Vagina (tissue), 2 donors: ENCODE results near the gene DPCD.

Experiments
- CTCF ChIP-seq, 3 experiments: fragments of 450-650 bp in 2 of 3; fragments of 200-600 bp in 1 of 3; sonication (generic) in 1 of 3; IDR thresholded peaks; one replicate each; pipeline ENCODE4 v1.5.1; 2017 to 2019; ENCODE audit warnings: antibody characterized with exemption in 3 of 3, mild to moderate bottlenecking in 2 of 3, moderate library complexity in 2 of 3
- POLR2A ChIP-seq, 2 donors: fragments of 450-650 bp; IDR thresholded peaks; one replicate each; pipeline ENCODE4 v1.6.1; 2017; ENCODE audit warnings: antibody characterized with exemption in 2 of 2, mild to moderate bottlenecking in 2 of 2, moderate library complexity in 2 of 2

DNA sequence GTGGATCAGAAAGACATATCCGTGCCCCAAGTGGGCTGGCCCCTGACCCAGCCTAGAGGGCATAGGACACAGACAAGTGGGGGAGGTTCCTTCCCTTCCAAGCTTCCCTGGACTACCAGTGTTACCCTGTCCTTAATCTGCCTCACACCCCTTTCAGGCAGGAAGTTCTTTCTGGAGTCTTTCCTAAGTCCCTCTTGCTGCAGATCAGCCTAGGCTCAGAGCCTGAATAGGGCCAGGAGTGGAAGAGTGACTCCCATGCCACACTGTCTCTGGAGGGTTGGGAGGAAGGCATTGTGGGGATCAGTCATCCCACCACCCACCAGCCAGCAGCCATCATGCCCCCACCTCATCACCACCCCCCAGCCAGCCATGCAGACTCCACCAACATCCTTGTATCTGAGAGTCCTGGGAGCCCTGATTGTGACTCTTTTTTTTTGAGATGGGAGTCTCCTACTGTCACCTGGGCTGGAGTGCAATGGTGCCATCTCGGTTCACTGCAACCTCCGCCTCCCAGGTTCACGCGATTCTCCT, 22.7 kb upstream of the DPCD start:
- TF ChIP-seq POLR2A (IDR thresholded peaks at IDR 0.05) = no peak
- TF ChIP-seq CTCF (IDR thresholded peaks at IDR 0.05) = no peak
